OCI-LY1 (cell line): ENCODE measurements around the gene TP53TG5.

Experiments
- H2AFZ ChIP-seq: fragments of 200-600 bp; sonication (generic), shearing (Covaris generic); 2 replicates; pipeline ENCODE4 v1.6.0; 2014; ENCODE audit warnings: antibody characterized with exemption, mild to moderate bottlenecking, low read length
- H3F3A ChIP-seq: fragments of 200-600 bp; sonication (generic), shearing (Covaris generic); 2 replicates; pipeline ENCODE4 v1.6.0; 2014; ENCODE audit warnings: mild to moderate bottlenecking, antibody characterized with exemption, low read length, moderate library complexity; ENCODE audit not compliant: insufficient read depth
- H3K27ac ChIP-seq: fragments of 200-600 bp; sonication (generic); 2 replicates; pipeline ENCODE4 v1.5.1; 2014; ENCODE audit warnings: low read length, mixed run types, mild to moderate bottlenecking, low read depth; ENCODE audit not compliant: poor library complexity, severe bottlenecking
- H3K27me3 ChIP-seq: fragments of 200-600 bp; sonication (generic); 2 replicates; pipeline ENCODE4 v1.6.0; 2014; ENCODE audit warnings: antibody characterized with exemption, mild to moderate bottlenecking, low read length, moderate library complexity; ENCODE audit not compliant: insufficient read depth
- H3K36me3 ChIP-seq: fragments of 200-600 bp; sonication (generic); 2 replicates; pipeline ENCODE4 v1.6.1; 2014; ENCODE audit warnings: mild to moderate bottlenecking, antibody characterized with exemption, low read length, moderate library complexity, mixed read lengths; ENCODE audit not compliant: insufficient read depth
- H3K4me1 ChIP-seq: fragments of 200-600 bp; sonication (generic); 2 replicates; pipeline ENCODE4 v1.5.1; 2014; ENCODE audit warnings: mild to moderate bottlenecking, low read length, moderate library complexity; ENCODE audit not compliant: insufficient read depth, severe bottlenecking
- H3K4me2 ChIP-seq: fragments of 200-600 bp; sonication (generic), shearing (Covaris generic); 2 replicates; pipeline ENCODE4 v1.6.1; 2014; ENCODE audit warnings: low read length
- H3K4me3 ChIP-seq: fragments of 200-600 bp; sonication (generic); 2 replicates; pipeline ENCODE4 v1.5.1; 2014; ENCODE audit warnings: low read length, low read depth, mild to moderate bottlenecking, mixed read lengths; ENCODE audit not compliant: poor library complexity, severe bottlenecking
- H3K79me2 ChIP-seq: fragments of 200-600 bp; shearing (Covaris generic); 2 replicates; pipeline ENCODE4 v1.6.1; 2016; ENCODE audit warnings: mixed run types, low read length, mixed read lengths; ENCODE audit not compliant: insufficient read depth
- H3K9ac ChIP-seq: fragments of 200-600 bp; sonication (generic), shearing (Covaris generic); 2 replicates; pipeline ENCODE4 v1.6.1; 2014; ENCODE audit warnings: mild to moderate bottlenecking, low read length, mixed read lengths
- H3K9me2 ChIP-seq: fragments of 200-600 bp; sonication (generic), shearing (Covaris generic); 2 replicates; pipeline ENCODE4 v1.6.1; 2014; ENCODE audit warnings: low read depth, mild to moderate bottlenecking, low read length, mixed read lengths
- H3K9me3 ChIP-seq: fragments of 200-600 bp; shearing (Covaris generic); 2 replicates; pipeline ENCODE4 v1.6.1; 2014; ENCODE audit warnings: low read length, mixed read lengths
- H4K20me1 ChIP-seq: fragments of 200-600 bp; sonication (generic), shearing (Covaris generic); 2 replicates; pipeline ENCODE4 v1.6.0; 2016; ENCODE audit warnings: mild to moderate bottlenecking, low read length; ENCODE audit not compliant: insufficient read depth
- CTCF ChIP-seq: fragments of 200-600 bp; sonication (generic), shearing (Covaris generic); IDR thresholded peaks from 2 replicates; pipeline ENCODE4 v1.5.1; 2017; ENCODE audit warnings: mild to moderate bottlenecking, antibody characterized with exemption, low read length, moderate library complexity, mixed read lengths
- EZH2 ChIP-seq: fragments of 200-600 bp; sonication (generic), shearing (Covaris generic); IDR thresholded peaks from 2 replicates; pipeline ENCODE4 v1.8.0; 2017; ENCODE audit warnings: borderline replicate concordance, mixed run types, mild to moderate bottlenecking, antibody characterized with exemption, low read length, moderate library complexity, mixed read lengths

The TP53TG5 gene

GRCh38 chr20:45322952-45323383 lies 55.2 kb downstream of the TP53TG5 start:
- Histone ChIP-seq H3K9ac (no peak overlapping the region), H3F3A (no peaks in the 10 kb centered on the region), H3K79me2 (no peaks in the 10 kb centered on the region), H3K9me2 (no peaks in the 10 kb centered on the region), H3K9me3 (no peaks in the 10 kb centered on the region), H3K4me1 (peaks cover 5% of the 10 kb centered on the region), H2AFZ (no peak overlapping the region), H3K4me2 (no peak overlapping the region), H3K36me3 (no peaks in the 10 kb centered on the region), H4K20me1 (no peaks in the 10 kb centered on the region), H3K27ac (no peak overlapping the region), H3K27me3 (no peaks in the 10 kb centered on the region), H3K4me3 (no peak overlapping the region)
- no peak for TF ChIP-seq EZH2
- TF ChIP-seq CTCF, result peak; percentile 57
